ENCODE results near the gene ST3GAL4.

Gene ST3GAL4

GRCh38 chr11:126452241-126453101 is 97.0 kb downstream of the ST3GAL4 start:
- no peak for DNase-seq (ENCODE audit: low spot score)

GRCh38 chr11:126456089-126456488 is 100.6 kb downstream of the ST3GAL4 start:
- no peak for DNase-seq (ENCODE audit: low spot score)

DNA sequence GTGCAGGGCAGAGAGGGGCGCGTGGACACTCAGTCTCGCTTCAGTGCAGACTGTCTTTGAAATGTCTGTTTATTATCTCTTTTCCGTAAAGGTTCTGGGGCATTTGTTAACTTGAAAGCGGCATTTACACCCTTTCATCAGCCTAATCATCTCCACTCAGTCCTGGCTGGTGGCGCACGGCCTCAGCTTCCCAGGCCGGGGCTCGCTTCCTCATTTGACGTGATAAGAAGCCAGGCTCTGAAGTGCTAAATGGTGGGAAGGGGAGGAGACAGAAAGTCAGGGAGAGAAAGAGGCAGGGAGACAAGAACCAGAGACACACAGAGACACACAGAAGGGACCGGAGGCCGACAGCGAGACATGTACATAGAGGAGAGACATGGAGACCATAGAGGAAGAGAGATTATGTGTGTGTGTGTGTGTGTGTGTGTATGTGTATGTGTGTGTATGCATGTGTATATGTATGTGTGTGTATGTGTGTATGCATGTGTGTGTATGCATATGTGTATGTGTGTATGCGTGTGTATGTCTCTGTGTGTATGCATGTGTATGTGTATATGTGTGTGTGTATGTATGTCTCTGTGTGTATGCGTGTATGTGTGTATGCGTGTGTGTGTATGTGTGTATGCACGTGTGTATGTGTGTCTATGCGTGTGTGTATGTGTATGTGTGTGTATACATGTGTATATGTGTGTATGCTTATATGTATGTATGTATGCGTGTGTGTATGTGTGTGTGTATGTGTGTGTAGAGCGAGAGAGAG is 101.5 kb downstream of the ST3GAL4 start:
- DNase-seq (ENCODE audit: low spot score): no peak

DNA sequence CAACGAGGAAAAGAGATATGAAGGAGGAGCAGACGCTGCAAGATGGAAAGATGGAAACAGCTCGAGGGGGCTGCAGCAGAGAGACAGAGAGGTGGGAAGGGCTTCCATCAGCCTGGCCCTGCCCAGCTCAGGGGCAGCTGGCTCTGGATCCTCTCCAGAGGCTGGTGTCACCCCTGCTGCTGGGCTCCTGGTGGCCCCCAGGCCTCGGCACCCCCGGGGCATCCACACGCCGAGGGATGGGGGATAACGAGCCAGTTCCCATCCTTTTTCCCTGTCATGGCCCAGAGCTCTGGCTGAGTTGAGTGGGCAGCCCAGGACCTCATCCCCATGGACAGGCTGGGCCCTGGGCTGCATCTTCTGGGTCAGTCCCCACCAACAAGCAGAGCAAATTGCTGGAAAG is 102.3 kb downstream of the ST3GAL4 start:
- no peak for DNase-seq (ENCODE audit: low spot score)

- DNase-seq (ENCODE audit: low spot score): no peak
Observed at GRCh38 chr11:126459691-126460281, 104.3 kb downstream of the ST3GAL4 start.

DNA sequence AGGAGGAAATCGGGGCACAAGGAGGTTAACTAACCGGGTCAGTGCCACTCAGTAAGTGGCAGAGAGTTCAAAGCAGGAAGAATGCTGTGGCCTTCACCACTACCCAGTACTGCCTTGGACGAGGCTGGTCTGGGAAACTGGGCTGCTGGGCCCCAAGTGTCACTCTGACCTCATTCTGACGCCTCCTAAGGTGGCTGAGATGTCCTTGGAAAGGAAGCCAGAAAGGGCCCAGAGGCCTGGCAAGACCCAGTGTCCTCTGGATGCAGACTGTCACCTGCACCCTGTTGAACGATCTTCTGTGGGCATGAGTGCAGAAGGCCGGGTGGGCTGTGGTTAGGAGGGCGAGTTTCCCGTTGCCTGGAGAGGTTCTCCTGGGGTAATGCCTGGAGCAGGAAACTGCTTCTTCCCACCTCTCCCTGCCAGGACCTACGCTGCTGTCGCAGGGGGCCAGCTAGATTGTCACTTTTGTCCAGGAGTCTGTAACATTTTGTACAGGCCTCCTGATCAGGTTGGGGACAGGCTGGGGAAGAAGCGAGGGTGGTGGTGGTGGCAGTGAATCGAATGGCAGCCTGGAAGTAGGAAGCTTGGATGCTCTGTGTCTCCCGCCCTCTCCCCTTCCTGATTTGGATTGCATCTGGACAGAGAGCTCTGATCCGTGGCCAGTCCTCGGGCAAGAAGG is 105.1 kb downstream of the ST3GAL4 start:
- no peak for DNase-seq (ENCODE audit: low spot score)

DNA sequence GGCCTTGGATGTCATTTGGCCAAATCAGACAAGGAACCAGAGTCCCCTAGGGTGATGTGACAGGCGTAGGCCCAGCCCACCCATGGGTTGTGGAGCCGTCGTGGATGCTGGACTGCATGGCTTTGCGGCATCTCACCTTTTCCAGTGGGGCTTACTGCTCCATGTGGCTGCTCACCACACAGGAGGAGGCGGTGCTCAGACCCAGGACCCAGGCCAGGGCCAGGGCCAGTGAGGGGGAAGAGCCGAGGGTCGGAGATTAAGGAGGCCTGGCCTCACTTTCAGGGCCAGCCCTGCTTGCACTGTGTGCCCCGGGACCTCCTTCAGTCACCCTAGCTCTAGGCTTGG is 105.6 kb downstream of the ST3GAL4 start:
- DNase-seq (ENCODE audit: low spot score): no peak

GRCh38 chr11:126461996-126462395 is 106.5 kb downstream of the ST3GAL4 start:
- DNase-seq (ENCODE audit: low spot score): no peak

GRCh38 chr11:126462422-126462821 is 106.9 kb downstream of the ST3GAL4 start:
- no peak for DNase-seq (ENCODE audit: low spot score)

All from hematopoietic multipotent progenitor cell treated with erythropoietin and hydrocortisone succinate and interleukin-3 and kit ligand, for 15 days (in vitro differentiated cells).